D721Med (cell line): ENCODE data around the gene RER1.
A peak's percentile ranks its signal among the peaks of the same experiment; 100 is the strongest.

Source experiments
- DNase-seq: peaks from one replicate; pipeline ENCODE4 v3.0.0; 2011; ENCODE audit warnings: low spot score; ENCODE audit not compliant: insufficient read length
- FAIRE-seq: peaks from 2 replicates; lab custom pipeline; 2011; peaks lifted over from hg19 to GRCh38; lab: Jason Lieb, UNC
- CTCF ChIP-seq: IDR thresholded peaks from 2 replicates; pipeline ENCODE4 v1.5.1; 2012; ENCODE audit warnings: mild to moderate bottlenecking, control low read depth; ENCODE audit not compliant: insufficient read depth; ENCODE audit errors: missing control alignments

Gene RER1

GRCh38 chr1:2412395-2412772 lies 20.7 kb downstream of the RER1 start, which contains the start of gene PEX10:
TSS of gene PEX10 (minus strand) at chr1:2412564. CDS start at chr1:2412502, 62 bp downstream.
- no peak for FAIRE-seq
- DNase-seq, result peak; percentile 64
- no peak for TF ChIP-seq CTCF

GRCh38 chr1:2412773-2413494 lies 21.3 kb downstream of the RER1 start:
- FAIRE-seq, result no peak
- no peak for TF ChIP-seq CTCF
- DNase-seq, result no peak

- no peak for TF ChIP-seq CTCF
- no peak for DNase-seq
- FAIRE-seq, result no peak
These were observed 22.1 kb downstream of the RER1 start for GRCh38 chr1:2413495-2414296.

- FAIRE-seq (no peak), DNase-seq (peak; percentile 51)
- peak; percentile 84 for TF ChIP-seq CTCF
These were observed 22.8 kb downstream of the RER1 start for GRCh38 chr1:2414297-2414958.

GRCh38 chr1:2415337-2415736 lies 23.7 kb downstream of the RER1 start:
- no peak for FAIRE-seq
- no peak for TF ChIP-seq CTCF
- DNase-seq, result no peak

GRCh38 chr1:2415801-2416208 lies 24.2 kb downstream of the RER1 start:
- FAIRE-seq, result no peak

More at GRCh38 chr1:2415801-2416208, 24.2 kb downstream of the RER1 start:
- DNase-seq, result no peak
- TF ChIP-seq CTCF, result no peak
